ENCODE data around the gene MRTO4.
"Not testable (repeated sequence)": the region's sequence is repeated elsewhere in the genome, so short reads cannot be mapped to it uniquely, and the experiment has no call there.

Gene MRTO4

DNA sequence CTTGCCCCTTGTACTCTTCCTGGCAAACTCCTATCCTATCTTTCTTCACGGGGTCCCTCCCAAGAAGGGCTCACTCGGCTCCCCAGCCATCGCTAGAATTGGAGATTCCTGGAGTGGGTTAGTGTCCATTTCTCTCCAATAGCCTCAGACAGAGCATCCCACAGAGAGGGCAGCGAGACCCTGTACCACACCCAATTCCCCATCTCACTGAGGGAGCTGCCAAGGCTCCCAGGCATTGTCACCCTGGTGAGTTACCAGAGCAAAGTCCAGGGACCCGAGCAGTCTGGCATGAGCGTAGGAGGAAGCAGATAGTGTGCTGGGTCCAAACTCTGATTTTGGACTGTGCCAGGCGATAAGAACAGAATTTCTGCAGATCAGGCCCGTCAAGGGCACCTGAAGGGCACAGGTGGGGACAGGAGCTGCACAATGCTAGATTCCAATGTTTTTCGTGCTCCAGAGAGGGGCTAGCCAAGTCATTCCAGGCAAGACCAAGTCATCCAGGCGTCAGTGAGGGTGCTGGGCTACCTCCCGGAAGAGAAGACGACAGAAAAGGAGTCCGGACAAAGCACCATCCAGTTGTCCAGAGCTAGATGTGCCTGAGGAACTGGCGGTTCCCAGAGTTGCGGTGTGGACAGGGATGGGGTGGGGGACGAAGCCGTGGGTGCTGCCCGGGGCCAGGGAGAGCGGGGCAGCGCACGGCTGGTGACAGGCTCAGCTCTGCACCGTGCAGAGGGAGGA is 21.7 kb downstream of the MRTO4 start:
- DNase-seq = no peak

DNA sequence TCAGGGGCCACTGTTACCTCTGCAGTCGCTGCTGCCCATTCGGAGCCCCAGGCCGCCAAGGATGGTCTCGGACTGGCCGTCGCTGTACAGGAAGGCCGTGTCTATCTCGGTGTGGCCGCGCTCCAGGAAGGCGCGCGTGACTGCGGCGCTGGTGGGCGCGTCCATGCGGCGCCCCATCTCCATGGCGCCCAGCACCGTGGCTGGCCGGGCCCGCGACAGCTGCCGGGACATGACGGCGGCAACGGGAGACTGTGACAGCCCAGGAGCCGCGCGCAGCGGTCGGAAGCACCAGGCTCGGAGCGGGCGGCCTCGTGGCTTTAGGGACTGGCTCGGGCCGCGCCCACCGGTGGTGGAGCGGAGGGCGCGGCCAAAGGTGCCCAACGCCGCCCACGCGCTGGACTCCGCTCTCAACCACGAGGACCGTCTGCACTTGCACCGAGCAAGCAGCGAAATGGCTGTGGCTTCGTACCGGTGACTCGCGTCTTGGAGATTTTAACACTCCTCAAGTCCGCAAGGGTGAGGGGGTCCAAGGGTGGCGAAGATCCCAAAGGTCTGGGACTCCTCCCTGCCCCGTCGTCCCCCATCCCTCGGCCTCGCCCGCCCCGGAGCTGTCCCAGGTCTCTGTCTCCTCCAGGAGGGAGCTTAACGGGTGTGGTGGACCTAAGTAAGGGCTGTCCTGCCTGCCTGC is 22.4 kb downstream of the MRTO4 start:
- not testable (repeated sequence) for DNase-seq

DNA sequence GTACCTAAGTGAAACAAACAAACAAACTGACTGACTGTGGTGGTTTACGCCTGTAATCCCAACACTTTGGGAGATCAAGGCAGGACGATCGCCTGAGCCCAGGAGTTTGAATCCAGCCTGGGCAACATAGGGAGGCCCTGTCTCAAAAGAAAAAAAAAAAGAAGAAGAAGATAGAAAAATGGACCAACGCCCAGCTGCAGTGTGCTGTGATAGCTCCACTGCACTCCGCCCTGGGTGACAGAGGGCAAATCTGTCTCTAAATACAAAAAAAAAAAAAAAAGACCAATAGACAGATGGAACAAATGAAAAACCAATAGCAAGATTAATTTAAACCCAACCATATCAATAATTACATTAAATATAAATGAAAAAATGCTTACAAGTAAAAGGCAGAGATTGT is 23.0 kb downstream of the MRTO4 start:
- no peak for DNase-seq

DNA sequence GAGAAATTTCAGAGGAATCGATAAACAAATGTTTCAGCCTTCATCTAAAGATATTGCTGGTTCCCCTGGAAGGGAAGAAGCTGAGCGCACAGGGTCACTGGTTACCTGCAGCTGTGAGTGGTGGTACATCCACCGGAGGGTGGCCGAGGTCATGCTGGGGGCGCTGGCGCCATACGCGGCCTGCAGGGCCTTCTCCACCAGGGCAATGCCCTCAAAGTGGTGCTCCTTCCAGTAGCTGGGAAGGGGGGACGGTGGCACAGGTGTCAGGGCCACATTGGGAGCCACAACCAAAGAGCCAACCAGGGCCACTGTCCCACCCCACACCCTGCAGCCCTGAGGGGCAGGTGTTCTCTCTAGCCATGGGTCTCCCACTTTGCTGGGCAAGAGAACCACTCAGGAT is 32.3 kb downstream of the MRTO4 start:
- no peak for DNase-seq

DNA sequence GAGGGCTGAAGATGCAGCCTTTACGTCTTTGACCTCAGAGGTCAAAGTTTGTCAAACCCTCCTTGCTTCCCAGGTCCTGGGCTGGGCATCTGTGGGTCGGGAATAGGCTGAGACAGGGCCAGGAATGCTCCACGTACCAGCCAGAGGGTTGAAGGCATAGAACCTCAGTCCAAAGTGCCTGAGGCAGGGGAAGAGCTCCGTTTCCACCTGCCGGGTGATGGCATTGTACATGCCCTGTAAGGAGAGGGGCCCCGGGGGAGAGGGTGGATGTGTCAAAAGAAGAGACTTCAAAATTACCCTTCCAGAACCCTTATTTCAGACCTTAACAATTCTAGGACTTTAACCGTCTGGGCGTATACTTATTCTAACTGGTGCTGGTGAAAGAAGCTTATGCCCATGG is 33.3 kb downstream of the MRTO4 start:
- DNase-seq = no peak

DNA sequence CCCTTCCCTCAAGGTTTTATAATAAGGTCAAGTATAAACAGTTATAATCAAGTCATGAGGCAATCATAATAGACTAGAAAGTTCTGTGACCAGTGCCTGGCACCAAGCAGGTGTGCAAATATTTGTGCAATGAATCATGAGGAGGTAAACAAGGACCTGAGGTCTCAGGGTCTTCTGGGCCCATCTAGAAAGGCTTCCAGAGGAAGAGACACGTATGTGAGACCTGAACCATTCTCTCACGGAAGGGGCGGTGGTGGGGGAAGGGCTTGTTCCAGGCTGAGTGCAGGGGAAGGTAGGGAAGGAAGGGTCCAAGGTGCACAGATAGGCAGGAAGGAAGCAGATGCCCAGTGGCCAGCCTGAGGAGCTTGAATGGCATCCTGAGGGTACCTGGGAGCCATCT is 33.8 kb downstream of the MRTO4 start:
- DNase-seq = not testable (repeated sequence)

DNA sequence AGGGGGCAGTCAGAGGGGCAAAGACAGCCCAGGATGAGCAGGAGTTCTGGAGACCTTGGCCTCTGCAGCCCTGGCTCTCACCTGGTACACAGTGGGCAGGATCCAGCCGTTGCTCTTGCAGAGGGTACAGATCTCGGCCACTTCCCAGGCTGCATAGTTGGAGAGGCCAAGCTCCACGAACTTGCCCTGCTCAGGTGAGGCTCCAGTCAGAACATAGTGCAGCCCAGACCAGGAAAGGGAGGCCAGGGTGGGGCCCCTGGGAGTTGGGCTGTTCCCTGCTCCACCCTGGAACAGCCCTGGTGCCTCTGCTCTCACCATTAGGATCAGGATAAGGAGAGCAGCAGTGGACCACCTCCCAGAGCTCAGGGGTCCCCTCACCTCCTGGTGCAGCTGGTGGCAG is 34.2 kb downstream of the MRTO4 start:
- not testable (repeated sequence) for DNase-seq

DNA sequence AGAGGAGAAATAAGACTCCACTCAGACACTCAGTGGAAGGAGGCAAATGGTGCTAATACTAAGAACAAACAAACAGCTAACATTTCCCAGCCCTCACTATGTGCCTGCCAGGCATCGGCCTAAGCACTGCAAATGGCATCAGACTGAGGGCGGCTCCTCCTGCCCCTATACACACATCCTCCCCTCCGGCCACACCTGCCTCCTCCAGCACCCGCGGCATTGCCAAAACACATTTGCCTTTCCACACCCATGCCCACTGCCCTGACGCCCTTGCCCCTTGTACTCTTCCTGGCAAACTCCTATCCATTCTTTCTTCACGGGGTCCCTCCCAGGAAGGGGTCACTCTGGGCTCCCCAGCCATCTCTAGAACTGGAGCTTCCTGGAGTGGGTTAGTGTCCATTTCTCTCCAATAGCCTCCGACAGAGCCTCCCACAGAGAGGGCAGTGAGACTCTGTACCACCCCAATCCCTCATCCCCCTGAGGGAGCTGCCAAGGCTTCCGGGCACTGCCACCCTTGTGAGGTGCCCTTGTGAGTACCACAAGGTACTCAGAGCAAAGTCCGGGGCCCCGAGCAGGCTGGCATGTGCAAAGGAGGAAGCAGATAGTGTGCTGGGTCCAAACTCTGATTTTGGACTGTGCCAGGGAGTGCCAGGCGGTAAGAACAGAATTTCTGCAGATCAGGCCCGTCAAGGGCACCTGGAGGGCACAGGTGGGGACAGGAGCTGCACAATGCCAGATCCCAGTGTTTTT is 36.0 kb downstream of the MRTO4 start:
- no peak for DNase-seq

DNA sequence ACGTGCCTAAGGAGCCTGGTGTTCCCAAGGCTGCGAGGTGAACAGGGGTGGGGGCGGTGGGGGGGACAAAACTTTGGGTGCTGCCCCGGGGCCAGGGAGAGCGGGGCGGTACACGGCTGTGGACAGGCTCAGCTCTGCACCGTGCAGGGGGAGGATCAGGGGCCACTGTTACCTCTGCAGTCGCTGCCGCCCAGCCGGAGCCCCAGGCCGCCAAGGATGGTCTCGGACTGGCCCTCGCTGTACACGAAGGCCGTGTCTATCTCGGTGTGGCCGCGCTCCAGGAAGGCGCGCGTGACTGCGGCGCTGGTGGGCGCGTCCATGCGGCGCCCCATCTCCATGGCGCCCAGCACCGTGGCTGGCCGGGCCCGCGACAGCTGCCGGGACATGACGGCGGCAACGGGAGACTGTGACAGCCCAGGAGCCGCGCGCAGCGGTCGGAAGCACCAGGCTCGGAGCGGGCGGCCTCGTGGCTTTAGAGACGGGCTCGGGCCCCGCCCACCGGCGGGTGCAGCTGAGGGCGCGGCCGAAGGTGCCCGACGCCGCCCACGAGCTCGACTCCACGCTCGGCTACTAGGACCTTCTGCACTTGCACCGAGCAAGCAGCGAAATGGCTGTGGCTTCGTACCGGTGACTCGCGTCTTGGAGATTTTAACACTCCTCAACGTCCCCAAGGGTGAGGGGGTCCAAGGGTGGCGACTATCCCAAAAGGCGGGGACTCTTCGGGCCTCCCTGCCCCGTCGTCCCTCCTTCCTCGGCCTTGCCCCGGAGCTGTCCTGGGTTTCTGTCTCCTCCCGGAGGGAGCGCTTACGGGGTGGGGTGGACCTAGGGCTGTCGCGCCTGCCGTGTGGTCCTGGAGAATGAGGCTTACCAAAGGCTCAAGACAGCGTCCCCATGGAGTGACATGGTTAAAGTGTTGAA is 37.0 kb downstream of the MRTO4 start, which contains the start of gene AKR7A3:
Gene AKR7A3, minus strand, starts transcription at position 447 of the 918 bp plus-strand sequence. Its CDS starts 61 bp downstream, at position 386.
- peak; percentile 75 for DNase-seq

DNA sequence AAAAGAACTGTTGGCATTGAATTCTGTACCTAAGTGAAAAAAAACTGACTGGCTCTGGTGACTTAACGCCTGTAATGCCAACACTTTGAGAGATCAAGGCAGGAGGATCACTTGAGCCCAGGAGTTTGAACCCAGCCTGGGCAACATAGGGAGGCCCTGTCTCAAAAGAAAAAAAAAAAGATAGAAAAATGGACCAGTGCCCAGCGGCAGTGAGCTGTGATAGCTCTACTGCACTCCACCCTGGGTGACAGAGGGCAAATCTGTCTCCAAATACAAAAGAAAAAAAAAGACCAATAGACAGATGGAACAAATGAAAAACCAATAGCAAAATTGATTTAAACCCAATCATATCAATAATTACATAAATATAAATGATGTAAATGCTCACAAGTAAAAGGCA is 37.6 kb downstream of the MRTO4 start:
- DNase-seq = no peak

DNA sequence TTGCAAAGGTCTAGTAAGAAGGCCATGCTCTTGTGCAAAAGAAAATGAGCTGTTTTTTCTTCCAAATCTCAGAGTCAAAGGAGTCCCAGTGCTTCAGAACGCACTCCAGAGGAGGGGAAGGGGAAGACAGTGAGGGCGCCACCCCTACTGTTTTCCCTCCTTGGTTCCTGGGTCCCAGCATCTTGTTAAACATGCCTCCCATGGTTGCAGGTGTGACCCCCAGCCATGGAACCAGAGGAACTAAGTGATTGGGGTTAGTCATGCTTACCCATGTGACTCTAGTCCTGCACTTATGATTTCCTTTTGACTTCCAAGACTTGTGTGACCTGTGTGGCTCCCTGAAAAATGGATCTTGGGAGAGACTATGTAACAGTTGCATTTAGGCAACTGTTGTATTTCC is 43.0 kb downstream of the MRTO4 start:
- DNase-seq = no peak

DNA sequence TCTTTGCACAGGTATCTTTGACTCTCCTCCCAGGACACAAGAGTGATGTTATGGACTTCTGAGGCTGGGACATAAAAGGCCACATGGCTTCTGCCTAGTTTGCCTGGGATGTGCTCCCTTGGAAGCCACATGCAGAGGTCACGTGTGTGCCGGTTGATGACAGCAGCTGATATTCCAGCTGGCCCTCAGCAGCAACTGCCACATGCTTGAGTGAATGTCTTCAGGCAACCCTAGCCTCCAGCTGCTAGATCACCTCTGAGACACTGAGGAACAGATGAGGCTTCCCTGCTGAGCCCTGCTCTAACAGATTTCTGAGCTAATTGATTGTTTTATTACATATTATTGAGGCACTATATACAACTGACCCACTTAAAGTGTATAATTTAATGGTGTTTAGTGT is 48.6 kb downstream of the MRTO4 start:
- DNase-seq = no peak

DNA sequence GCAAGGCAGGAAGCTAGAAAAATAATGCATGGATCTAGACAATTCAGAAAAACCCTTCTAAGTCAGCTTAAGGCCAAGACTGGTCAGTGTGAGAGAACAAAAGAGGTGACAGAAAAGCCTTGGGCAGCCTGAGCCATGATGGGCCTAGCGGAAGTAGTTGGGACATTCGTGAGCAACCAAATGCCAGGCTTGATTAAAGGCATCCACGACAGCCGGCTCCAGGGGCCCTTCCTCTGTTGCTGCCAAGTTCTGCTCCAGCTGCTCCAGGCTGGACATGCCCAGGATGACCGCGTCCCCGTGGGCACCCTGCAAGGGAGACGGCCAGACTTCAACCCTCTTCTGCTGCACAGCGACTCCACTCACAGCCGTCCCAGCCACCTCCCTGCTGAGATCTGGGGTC is 52.5 kb downstream of the MRTO4 start:
- DNase-seq = not testable (repeated sequence)

DNA sequence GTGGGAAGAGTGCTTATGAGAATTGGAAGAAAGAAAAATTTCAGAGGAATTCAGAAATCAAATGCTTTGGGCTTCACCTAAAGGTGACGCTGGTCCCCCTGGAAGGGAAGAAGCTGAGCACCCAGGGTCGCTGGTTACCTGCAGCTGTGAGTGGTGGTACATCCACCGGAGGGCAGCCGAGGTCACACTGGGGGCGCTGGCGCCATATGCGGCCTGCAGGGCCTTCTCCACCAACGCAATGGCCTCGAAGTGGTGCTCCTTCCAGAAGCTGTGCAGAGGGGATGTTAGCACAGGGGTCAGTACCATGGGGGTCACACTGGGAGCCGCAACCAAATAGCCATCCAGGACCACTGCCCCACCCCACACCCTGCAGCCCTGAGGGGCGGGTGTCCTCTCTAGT is 54.3 kb downstream of the MRTO4 start:
- no peak for DNase-seq

DNA sequence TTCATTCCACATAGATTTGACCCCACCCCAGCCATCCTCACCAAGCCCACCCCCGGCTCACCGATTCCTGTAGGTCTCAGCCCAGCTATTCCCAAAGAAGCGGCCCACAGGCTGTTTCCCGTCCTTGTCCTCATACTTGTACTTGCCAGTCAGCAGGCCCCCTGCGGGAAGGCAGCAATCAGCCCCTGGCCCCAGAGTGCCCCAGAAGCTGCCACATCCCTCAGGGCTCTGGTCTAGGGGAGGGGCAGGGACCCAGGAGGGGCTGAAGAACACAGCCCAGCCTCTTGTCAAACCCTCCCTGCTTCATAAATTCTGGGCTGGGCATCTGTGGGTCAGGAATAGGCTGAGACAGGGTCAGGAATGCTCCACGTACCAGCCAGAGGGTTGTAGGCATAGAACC is 55.3 kb downstream of the MRTO4 start:
- no peak for DNase-seq

DNA sequence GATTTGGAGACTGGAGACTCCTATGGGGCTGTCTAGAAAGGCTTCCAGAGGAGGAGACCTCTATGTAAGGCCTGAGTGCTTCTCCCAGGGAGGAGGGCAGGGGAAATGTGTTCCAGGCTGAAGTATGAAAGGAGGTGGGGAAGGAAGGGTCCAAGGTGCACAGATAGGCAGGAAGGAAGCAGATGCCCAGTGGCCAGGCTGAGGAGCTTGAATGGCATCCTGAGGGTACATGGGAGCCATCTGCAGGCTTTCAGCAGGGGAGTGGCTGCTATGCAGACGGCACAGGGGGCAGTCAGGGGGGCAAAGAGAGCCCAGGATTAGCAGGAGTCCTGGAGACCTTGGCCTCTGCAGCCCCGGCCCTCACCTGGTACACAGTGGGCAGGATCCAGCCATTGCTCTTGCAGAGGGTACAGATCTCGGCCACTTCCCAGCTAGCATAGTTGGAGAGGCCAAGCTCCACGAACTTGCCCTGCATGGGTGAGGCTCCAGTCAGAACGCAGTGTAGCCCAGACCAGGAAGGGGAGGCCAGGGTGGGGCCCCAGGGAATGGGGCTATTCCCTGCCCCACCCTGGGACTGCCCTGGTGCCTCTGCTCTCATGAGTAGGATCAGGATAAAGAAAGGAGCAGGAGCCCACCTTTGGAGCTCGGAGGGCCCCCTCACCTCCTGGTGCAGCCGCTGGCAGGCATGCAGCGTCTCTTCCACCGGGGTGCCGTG is 56.3 kb downstream of the MRTO4 start:
- no peak for DNase-seq

DNA sequence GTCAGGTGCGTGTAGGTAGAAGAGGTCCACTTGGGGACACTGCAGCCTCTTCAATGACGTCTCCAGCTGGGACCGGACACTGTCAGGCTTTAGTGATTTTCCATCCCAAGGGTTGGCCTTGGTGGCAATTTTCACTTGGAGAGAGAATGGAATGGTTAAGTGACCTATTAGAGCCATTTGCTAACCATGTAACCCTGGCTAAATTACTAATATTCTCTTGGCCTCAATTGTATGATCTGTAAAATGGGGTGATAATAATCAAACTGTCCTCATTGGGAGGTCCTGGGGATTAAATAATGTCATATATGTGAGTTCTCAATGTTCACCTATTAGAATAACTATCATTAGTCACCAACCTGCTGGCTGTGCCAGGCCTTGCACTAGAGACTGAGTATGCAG is 56.9 kb downstream of the MRTO4 start:
- DNase-seq = no peak

DNA sequence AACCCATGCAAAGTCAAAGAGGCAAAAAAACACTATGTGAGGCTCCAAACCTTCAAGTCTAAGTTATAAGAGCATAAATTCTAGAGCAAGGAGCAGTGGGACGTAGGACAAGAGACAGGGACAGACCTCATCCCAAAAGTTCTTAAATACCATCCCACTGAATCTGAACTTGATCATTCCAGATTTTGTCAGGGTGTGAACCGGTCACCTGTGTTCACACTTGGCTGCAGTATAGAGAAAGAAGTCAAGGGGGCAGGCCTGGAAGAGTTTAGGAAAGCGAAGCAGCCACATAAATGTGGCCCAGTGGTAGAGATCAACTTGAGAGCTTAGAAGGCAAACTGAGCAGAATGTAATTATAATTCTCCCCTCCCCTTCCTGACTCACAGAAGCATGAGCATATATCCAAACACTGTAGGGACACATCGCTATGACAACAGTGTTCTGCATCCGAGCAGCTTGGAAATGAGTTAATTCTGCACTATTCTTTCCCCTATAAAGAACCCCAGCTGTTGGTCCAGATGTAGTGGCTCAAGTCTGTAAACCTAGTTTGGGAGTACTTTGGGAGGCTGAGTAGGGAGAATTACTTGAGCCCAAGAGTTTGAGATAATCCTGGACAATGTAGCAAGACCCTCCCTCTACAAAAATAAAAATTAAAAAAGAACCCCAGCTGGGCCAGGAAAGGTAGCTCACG is 57.7 kb downstream of the MRTO4 start:
- DNase-seq = no peak
